HG03045 (cell line): ENCODE data around the gene ASIC4.

Experiments
- ATAC-seq: cut with Tn5 transposase; IDR thresholded peaks from one replicate; pipeline ENCODE4 v1.9.1; 2021; ENCODE audit warnings: mild to moderate bottlenecking, moderate library complexity; ENCODE audit not compliant: unreplicated experiment

ASIC4 gene

DNA sequence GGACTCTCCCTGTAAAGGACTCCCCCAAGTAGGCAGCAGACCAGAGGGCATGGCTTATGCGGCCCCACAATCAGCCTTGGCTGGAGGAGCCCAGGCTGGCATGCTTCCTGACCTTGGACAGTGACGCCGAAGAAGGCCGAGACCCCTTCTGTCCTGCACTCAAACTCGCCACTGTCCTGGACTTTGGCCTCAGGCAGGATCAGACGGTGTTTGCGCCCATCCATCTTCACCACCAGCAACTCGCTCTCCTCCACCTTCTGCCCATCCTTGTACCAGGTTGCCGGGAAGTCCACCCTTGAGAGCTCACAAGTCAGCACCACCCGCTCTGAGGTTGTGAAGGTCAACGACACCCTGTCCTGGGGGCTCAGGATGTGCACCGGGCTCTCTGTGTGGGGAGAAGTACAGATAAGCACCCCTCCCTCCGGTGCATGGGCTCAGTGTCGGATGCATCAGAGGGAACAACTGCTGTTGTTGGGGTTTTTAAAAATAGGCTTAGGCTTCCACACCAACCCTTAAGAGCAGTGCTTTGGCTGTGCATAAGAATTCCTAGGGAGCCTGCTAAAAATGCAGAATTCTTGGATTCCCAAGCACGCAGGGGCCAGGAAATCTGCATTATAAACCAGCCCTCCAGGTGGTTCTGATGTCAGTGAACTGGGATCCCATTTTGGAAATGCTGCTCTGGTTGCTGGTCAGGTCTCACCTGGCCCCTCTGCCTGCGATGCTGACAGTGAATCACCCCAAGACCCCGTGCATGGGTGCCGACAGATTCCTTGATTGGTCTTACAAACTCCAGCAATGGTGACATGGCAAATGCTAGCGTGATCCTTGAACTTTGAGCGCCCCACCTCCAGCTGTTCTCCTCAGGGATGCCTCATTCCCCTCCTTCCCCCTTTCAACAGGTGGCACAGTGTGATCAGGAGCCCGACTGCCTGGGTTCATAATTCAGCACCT is 51.1 kb downstream of the ASIC4 start:
- no peak for ATAC-seq

DNA sequence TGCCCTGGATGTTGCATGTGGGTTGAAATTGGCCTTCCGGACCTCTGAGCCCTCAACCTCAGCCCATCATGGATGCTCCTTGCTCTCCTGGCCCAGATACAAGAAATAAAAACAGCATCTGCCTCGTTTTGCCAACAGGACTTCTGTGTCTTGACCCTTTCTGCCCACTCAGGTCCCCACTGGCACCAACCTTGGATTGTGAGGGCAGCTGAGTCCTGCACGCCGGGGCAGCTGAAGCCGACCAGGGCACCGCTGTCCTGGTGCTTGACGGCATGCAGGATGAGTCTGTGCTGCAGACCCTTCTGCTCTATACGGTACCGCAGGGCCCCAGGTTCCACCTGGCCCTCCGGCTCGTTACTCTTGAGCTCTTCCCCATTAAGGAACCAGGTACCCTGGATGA is 52.4 kb downstream of the ASIC4 start:
- ATAC-seq = no peak

DNA sequence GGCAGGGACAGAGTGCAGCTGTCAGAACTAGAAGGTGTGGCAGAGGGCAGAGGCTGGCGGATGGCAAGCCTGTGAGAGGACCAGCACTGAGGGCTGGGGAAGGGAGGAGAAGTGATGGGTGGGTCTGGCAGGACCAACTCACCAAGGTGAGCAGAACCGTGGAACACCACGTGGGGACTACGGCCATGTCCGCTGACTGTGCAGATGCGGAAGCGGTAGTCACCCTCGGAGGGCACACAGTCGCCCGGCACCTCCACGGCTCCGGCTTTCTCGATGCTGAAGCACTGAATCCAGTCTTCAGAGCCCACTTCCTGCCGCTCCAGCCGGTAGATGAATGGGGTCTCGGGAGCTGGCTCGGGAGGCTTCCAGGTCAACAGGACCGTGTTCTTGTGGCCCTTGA is 52.8 kb downstream of the ASIC4 start:
- no peak for ATAC-seq

DNA sequence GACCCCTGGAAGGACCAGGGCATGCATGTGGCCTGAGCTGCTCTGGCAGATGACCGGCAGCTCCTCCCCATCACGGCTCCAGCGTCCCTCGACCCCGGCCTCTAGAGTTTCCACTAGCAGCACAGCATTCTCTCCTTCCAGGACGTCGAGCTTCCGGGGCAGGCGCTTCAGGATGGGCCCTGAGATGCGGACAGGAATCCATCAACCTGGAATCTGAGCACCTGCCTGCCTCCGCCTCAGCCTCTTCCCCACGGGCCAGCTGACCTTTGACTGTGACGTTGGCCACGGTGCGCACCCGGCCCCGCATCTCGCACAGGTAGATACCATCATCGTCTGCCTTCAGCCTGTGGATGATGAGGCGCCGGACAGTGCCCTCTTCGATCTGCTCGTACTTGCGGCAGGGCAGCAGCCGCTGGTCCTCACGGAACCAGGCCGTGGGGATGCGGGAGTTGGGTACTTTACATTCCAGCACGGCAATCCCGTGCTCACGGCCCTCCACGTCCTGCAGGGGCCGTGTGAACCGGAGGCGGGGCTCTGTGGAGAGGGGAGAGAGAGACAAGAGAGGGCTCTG is 53.6 kb downstream of the ASIC4 start:
- ATAC-seq = no peak

DNA sequence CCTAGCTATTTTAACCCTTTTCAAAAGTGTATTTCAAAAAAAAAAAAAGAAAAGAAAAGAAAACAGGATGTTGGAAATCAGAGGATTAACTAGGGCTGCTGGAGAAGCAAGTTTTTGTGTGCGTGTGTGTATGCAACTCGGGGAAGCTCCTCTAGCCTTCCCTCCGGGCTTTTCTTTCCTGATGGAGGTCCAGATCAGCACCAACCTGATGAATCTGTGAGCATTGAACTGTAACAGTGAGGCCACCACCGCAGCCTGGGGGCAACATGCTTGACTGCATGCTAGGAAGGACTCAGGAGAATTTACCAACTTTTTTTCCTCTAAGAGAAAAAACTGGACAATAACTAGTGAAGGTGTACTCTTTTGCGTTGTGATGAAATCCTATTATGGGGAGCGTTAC is 54.8 kb downstream of the ASIC4 start:
- ATAC-seq = no peak

GRCh38 chr2:219569635-219570034 is 55.4 kb downstream of the ASIC4 start:
- ATAC-seq = no peak

GRCh38 chr2:219570194-219570923 is 56.1 kb downstream of the ASIC4 start:
- no peak for ATAC-seq

DNA sequence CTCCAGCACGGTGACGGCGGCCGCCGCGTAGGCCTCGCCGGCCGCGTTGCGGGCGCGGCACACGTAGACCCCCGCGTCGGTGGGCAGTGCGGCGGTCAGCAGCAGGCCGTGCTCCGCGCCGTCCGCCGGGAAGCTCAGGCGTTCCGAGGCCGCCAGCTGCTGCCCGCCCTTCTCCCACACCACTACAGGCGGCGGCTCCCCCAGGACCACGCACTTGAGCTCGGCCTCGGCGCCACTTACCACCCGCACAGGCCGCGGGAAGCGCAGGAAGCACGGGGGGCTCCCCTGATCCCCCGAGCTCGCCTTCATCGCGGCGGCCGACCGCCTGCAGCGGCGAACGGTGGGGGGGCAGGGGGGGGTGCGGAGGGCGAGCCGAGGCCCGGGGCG is 56.6 kb downstream of the ASIC4 start:
- no peak for ATAC-seq

- no peak for ATAC-seq
Measured at GRCh38 chr2:219571311-219572236, 57.3 kb downstream of the ASIC4 start, which contains the start of gene OBSL1. TSS of gene OBSL1 (minus strand) at chr2:219571539. CDS start at chr2:219571232, 307 bp downstream.

GRCh38 chr2:219572237-219573001 is 58.1 kb downstream of the ASIC4 start, which contains the start of gene INHA:
TSS of gene INHA (plus strand) at chr2:219572310. CDS start at chr2:219572375, 65 bp downstream.
- no peak for ATAC-seq

- no peak for ATAC-seq
Measured at GRCh38 chr2:219573166-219573565, 58.9 kb downstream of the ASIC4 start.

DNA sequence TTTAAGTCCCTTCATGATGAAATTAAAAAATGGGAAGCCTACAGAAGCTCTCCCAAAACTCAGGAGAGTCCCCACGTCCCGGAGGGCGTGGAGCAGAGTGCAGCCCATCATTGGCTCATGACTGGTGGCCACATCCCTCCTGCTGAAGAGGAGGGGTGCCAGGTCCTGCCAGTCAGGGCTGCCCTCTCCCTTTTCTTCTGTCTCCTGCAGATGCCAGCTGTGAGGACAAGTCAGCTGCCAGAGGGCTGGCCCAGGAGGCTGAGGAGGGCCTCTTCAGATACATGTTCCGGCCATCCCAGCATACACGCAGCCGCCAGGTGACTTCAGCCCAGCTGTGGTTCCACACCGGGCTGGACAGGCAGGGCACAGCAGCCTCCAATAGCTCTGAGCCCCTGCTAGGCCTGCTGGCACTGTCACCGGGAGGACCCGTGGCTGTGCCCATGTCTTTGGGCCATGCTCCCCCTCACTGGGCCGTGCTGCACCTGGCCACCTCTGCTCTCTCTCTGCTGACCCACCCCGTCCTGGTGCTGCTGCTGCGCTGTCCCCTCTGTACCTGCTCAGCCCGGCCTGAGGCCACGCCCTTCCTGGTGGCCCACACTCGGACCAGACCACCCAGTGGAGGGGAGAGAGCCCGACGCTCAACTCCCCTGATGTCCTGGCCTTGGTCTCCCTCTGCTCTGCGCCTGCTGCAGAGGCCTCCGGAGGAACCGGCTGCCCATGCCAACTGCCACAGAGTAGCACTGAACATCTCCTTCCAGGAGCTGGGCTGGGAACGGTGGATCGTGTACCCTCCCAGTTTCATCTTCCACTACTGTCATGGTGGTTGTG is 60.4 kb downstream of the ASIC4 start:
- no peak for ATAC-seq

- ATAC-seq = no peak
Measured at GRCh38 chr2:219575566-219576504, 61.6 kb downstream of the ASIC4 start.

- no peak for ATAC-seq
Measured at GRCh38 chr2:219576505-219577388, 62.5 kb downstream of the ASIC4 start.

- no peak for ATAC-seq
Measured at GRCh38 chr2:219578811-219579613, 64.7 kb downstream of the ASIC4 start.

DNA sequence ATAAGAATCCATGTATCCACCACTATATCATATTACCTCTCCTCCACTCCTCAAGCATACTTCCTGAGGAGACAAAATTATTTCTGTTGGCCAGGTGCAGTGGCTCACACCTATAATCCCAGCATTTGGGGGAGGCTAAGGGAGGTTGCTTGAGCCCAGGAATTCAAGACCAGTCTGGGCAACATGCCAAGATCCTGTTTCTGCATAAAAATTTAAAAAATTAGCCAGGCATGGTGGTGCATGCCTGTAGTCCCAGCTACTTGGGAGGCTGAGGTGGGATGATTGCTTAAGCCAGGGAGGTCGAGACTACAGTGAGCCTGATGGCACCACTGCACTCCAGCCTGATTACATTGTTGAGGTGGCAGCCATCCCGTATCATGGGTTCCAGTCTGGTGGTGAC is 67.1 kb downstream of the ASIC4 start:
- no peak for ATAC-seq
